GM23338 (cell line): Measurements from ENCODE around the gene RIT1. TPM values are rescaled to one million over a fixed set of nuclear protein-coding genes. Genes with fewer than 3 reads are reported as not detected.

Experiments used
- ATAC-seq: fragments of 200-7000 bp; cut with Tn5 transposase; 3 replicates; pipeline ENCODE4 v1.9.1; 2020
- DNase-seq: peaks from one replicate; pipeline ENCODE4 v3.0.0-alpha.2; 2015; ENCODE audit warnings: low spot score
- H2AFZ ChIP-seq: fragments of 200-600 bp; sonication (generic); 2 replicates; pipeline ENCODE4 v1.8.0; 2016; ENCODE audit warnings: antibody characterized with exemption, mild to moderate bottlenecking, moderate library complexity
- H3F3A ChIP-seq: fragments of 200-600 bp; sonication (generic); replicated peaks from 2 replicates; pipeline ENCODE4 v1.8.0; 2017; ENCODE audit warnings: antibody characterized with exemption, mixed run types, low read depth
- H3K27ac ChIP-seq: fragments of 200-600 bp; sonication (generic); 2 replicates; pipeline ENCODE4 v1.6.1; 2016; ENCODE audit warnings: low read depth
- H3K27me3 ChIP-seq: fragments of 200-600 bp; sonication (generic); 2 replicates; pipeline ENCODE4 v1.8.0; 2016; ENCODE audit warnings: mild to moderate bottlenecking, mixed run types, moderate library complexity; ENCODE audit not compliant: insufficient read depth
- H3K36me3 ChIP-seq: fragments of 200-600 bp; sonication (generic); 2 replicates; pipeline ENCODE4 v1.8.0; 2016; ENCODE audit warnings: mild to moderate bottlenecking; ENCODE audit not compliant: insufficient read depth
- H3K4me1 ChIP-seq: fragments of 200-600 bp; sonication (generic); 2 replicates; pipeline ENCODE4 v1.8.0; 2016; ENCODE audit warnings: mild to moderate bottlenecking, moderate library complexity; ENCODE audit not compliant: insufficient read depth
- H3K4me2 ChIP-seq: fragments of 200-600 bp; sonication (generic); 2 replicates; pipeline ENCODE4 v1.7.1; 2017; ENCODE audit warnings: mixed run types
- H3K4me3 ChIP-seq: fragments of 200-600 bp; sonication (generic); 2 replicates; pipeline ENCODE4 v1.6.1; 2016; ENCODE audit warnings: mixed run types
- H3K79me2 ChIP-seq: fragments of 200-600 bp; sonication (generic); replicated peaks from 2 replicates; pipeline ENCODE4 v1.8.0; 2017; ENCODE audit warnings: mild to moderate bottlenecking; ENCODE audit not compliant: insufficient read depth
- H3K9me2 ChIP-seq: fragments of 200-600 bp; sonication (generic); 2 replicates; pipeline ENCODE4 v1.8.0; 2017; ENCODE audit not compliant: insufficient read depth
- H4K20me1 ChIP-seq: fragments of 200-600 bp; sonication (generic); replicated peaks from 2 replicates; pipeline ENCODE4 v1.8.0; 2017; ENCODE audit warnings: mild to moderate bottlenecking; ENCODE audit not compliant: insufficient read depth
- H3K27ac Mint-ChIP-seq: 2 replicates; pipeline ENCODE4 v1.8.0; 2020; ENCODE audit warnings: inconsistent platforms, mild to moderate bottlenecking, moderate library complexity, mixed read lengths
- H3K27me3 Mint-ChIP-seq: 3 replicates; pipeline ENCODE4 v1.8.0; 2022; ENCODE audit warnings: low read depth, mild to moderate bottlenecking, moderate library complexity, mixed read lengths, inconsistent platforms; ENCODE audit not compliant: insufficient read depth, poor library complexity
- H3K36me3 Mint-ChIP-seq: 3 replicates; pipeline ENCODE4 v1.8.0; 2021; ENCODE audit warnings: low read depth, mild to moderate bottlenecking, inconsistent platforms, moderate library complexity, mixed read lengths
- H3K4me1 Mint-ChIP-seq: 3 replicates; pipeline ENCODE4 v1.8.0; 2020; ENCODE audit warnings: mild to moderate bottlenecking, inconsistent platforms, mixed read lengths
- H3K4me3 Mint-ChIP-seq: 3 replicates; pipeline ENCODE4 v1.8.0; 2021; ENCODE audit warnings: moderate library complexity, mild to moderate bottlenecking, inconsistent platforms, mixed read lengths
- H3K9me3 Mint-ChIP-seq: 3 replicates; pipeline ENCODE4 v1.8.0; 2020; ENCODE audit warnings: moderate library complexity, mild to moderate bottlenecking, inconsistent platforms, mixed read lengths
- EZH2phosphoT487 ChIP-seq: fragments of 200-600 bp; sonication (generic); IDR thresholded peaks from one replicate; pipeline ENCODE4 v1.8.1; 2018; ENCODE audit warnings: antibody characterized with exemption; ENCODE audit not compliant: unreplicated experiment
- JUNB ChIP-seq: IDR thresholded peaks from one replicate; pipeline ENCODE4 v1.6.1; 2016; ENCODE audit warnings: antibody characterized with exemption; ENCODE audit not compliant: unreplicated experiment
- NANOG ChIP-seq: IDR thresholded peaks from 2 replicates; pipeline ENCODE4 v1.6.1; 2016; ENCODE audit warnings: antibody characterized with exemption, borderline replicate concordance
- REST ChIP-seq: IDR thresholded peaks from one replicate; pipeline ENCODE4 v1.6.1; 2018; ENCODE audit warnings: antibody characterized with exemption; ENCODE audit not compliant: unreplicated experiment
- polyA plus RNA-seq: library from polyadenylated mRNA; unstranded; fragments of >200 nt; fragmentation: Nextera tagmentation; extraction: Ambion mirVana; gene quantifications from 2 replicates; pipeline ENCODE4 v1.2.1, GENCODE V29; 2016
- total RNA-seq: library from RNA; depleted of rRNA; stranded (reverse); fragments of >200 nt; shearing (Covaris generic); gene quantifications from 2 replicates; pipeline ENCODE4 v1.2.3, GENCODE V29; 2014
- TF ChIP-seq, protein P1 (sequence below): fragments of 250-450 bp; sonication (Bioruptor Pico); IDR thresholded peaks from 2 replicates; pipeline ENCODE4 v1.5.0; 2020; ENCODE audit warnings: mild to moderate bottlenecking, moderate library complexity

Gene RIT1
- total and polyA plus RNA-seq, 2 experiments from 2014 or later, result 21.5 to 24.4 TPM

GRCh38 chr1:155890251-155890650 is 20.9 kb downstream of the RIT1 start (continued):
- TF ChIP-seq REST (no peak), NANOG (no peak), EZH2phosphoT487 (no peak)
- TF ChIP-seq, protein P1, sequence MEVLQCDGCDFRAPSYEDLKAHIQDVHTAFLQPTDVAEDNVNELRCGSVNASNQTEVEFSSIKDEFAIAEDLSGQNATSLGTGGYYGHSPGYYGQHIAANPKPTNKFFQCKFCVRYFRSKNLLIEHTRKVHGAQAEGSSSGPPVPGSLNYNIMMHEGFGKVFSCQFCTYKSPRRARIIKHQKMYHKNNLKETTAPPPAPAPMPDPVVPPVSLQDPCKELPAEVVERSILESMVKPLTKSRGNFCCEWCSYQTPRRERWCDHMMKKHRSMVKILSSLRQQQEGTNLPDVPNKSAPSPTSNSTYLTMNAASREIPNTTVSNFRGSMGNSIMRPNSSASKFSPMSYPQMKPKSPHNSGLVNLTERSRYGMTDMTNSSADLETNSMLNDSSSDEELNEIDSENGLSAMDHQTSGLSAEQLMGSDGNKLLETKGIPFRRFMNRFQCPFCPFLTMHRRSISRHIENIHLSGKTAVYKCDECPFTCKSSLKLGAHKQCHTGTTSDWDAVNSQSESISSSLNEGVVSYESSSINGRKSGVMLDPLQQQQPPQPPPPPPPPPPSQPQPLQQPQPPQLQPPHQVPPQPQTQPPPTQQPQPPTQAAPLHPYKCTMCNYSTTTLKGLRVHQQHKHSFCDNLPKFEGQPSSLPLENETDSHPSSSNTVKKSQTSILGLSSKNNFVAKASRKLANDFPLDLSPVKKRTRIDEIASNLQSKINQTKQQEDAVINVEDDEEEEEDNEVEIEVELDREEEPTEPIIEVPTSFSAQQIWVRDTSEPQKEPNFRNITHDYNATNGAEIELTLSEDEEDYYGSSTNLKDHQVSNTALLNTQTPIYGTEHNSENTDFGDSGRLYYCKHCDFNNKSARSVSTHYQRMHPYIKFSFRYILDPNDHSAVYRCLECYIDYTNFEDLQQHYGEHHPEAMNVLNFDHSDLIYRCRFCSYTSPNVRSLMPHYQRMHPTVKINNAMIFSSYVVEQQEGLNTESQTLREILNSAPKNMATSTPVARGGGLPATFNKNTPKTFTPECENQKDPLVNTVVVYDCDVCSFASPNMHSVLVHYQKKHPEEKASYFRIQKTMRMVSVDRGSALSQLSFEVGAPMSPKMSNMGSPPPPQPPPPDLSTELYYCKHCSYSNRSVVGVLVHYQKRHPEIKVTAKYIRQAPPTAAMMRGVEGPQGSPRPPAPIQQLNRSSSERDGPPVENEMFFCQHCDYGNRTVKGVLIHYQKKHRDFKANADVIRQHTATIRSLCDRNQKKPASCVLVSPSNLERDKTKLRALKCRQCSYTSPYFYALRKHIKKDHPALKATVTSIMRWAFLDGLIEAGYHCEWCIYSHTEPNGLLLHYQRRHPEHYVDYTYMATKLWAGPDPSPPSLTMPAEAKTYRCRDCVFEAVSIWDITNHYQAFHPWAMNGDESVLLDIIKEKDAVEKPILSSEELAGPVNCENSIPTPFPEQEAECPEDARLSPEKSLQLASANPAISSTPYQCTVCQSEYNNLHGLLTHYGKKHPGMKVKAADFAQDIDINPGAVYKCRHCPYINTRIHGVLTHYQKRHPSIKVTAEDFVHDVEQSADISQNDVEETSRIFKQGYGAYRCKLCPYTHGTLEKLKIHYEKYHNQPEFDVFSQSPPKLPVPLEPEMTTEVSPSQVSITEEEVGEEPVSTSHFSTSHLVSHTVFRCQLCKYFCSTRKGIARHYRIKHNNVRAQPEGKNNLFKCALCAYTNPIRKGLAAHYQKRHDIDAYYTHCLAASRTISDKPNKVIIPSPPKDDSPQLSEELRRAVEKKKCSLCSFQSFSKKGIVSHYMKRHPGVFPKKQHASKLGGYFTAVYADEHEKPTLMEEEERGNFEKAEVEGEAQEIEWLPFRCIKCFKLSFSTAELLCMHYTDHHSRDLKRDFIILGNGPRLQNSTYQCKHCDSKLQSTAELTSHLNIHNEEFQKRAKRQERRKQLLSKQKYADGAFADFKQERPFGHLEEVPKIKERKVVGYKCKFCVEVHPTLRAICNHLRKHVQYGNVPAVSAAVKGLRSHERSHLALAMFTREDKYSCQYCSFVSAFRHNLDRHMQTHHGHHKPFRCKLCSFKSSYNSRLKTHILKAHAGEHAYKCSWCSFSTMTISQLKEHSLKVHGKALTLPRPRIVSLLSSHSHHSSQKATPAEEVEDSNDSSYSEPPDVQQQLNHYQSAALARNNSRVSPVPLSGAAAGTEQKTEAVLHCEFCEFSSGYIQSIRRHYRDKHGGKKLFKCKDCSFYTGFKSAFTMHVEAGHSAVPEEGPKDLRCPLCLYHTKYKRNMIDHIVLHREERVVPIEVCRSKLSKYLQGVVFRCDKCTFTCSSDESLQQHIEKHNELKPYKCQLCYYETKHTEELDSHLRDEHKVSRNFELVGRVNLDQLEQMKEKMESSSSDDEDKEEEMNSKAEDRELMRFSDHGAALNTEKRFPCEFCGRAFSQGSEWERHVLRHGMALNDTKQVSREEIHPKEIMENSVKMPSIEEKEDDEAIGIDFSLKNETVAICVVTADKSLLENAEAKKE (CRISPR knock-in tag), result no peak

DNA sequence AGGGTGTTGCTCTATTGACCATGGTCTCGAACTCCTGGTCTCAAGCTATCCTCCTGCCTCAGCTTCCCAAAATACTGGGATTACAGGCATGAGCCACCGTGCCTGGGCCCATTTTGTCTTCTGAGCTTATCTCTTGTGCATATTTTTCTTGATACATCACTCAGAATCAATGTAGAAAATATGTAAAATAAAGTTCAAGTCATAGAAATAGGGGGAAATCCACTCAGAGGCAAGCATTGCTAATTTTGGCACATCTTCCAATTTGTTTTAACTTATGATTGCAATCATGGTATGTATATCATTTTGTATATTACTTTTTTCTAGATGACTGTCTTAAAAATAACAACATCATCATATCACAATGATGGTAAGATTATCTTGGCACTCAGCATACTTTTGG is 21.6 kb downstream of the RIT1 start:
- Histone ChIP-seq H3F3A (no peaks in the 10 kb centered on the region; the same call in 1 of the 2 replicates), H3K27ac (no peak overlapping the region), H3K79me2 (no peaks in the 10 kb centered on the region), H3K4me2 (no peak overlapping the region), H3K36me3 (no peaks in the 10 kb centered on the region), H3K4me3 (no peak overlapping the region), H3K9me2 (no peaks in the 10 kb centered on the region), H3K4me1 (no peaks in the 10 kb centered on the region), H2AFZ (no peak overlapping the region), H4K20me1 (no peaks in the 10 kb centered on the region; the same call in 1 of the 2 replicates), H3K27me3 (no peaks in the 10 kb centered on the region)
- ATAC-seq (no peak), DNase-seq (no peak)
- H3K9me3 Mint-ChIP-seq, result no peaks in the 10 kb centered on the region
- no peaks in the 10 kb centered on the region for H3K27me3 Mint-ChIP-seq
- no peaks in the 10 kb centered on the region for H3K36me3 Mint-ChIP-seq
- no peak overlapping the region for H3K4me3 Mint-ChIP-seq
- no peak overlapping the region for H3K27ac Mint-ChIP-seq
- no peaks in the 10 kb centered on the region for H3K4me1 Mint-ChIP-seq
- TF ChIP-seq, protein P1 (CRISPR knock-in tag), result no peak
- TF ChIP-seq NANOG (no peak), JUNB (no peak)
